Ascending aorta (tissue), 2 donors: ENCODE measurements around the gene ARSB. TPM values are rescaled to one million over a fixed set of nuclear protein-coding genes. Genes with fewer than 3 reads are reported as not detected.

Experiments
- DNase-seq, 2 donors: peaks; one replicate each; pipeline ENCODE4 v3.0.0-alpha.2; 2019; ENCODE audit warnings: low spot score in 2 of 2
- H3K27ac ChIP-seq, 2 donors: fragments of 200-600 bp; sonication (generic); one replicate each; pipeline ENCODE4 v1.5.1; 2016 to 2017; ENCODE audit warnings: mild to moderate bottlenecking in 1 of 2
- H3K27me3 ChIP-seq: fragments of 200-600 bp; sonication (generic); one replicate; pipeline ENCODE4 v1.5.1; 2017
- H3K36me3 ChIP-seq, 2 donors: fragments of 200-600 bp; sonication (generic); one replicate each; pipeline ENCODE4 v1.5.1; 2016
- H3K4me1 ChIP-seq, 2 donors: fragments of 200-600 bp; sonication (generic); one replicate each; pipeline ENCODE4 v1.5.1; 2016 to 2017; ENCODE audit warnings: mild to moderate bottlenecking in 1 of 2
- H3K4me3 ChIP-seq, 2 donors: fragments of 200-600 bp; sonication (generic); one replicate each; pipeline ENCODE4 v1.5.1; 2016 to 2017; ENCODE audit warnings: mild to moderate bottlenecking in 1 of 2
- H3K9me3 ChIP-seq, 2 donors: fragments of 200-600 bp; sonication (generic); one replicate each; pipeline ENCODE4 v1.5.1; 2016
- intact Hi-C: fragments of 100-400 bp; cut with DNase I; formaldehyde crosslinking; loops from one replicate; pipeline ENCODE4 v1.15.1; 2023
- total RNA-seq: library from RNA; depleted of rRNA; stranded (reverse); fragments of >200 nt; gene quantifications from one replicate; pipeline ENCODE4 v1.1.0, GENCODE V29; 2016
- TF ChIP-seq, protein P1 (sequence below), 3 experiments: fragments of 200-600 bp in 2 of 3; fragments of 450-650 bp in 1 of 3; sonication (generic) in 2 of 3; IDR thresholded peaks; one replicate each; pipeline ENCODE4 v1.5.1; 2016 to 2019; ENCODE audit warnings: antibody characterized with exemption in 3 of 3, mild to moderate bottlenecking in 1 of 3, moderate library complexity in 1 of 3

Gene ARSB
- total RNA-seq, 1 donor from 2014 or later: 18.6 TPM

DNA sequence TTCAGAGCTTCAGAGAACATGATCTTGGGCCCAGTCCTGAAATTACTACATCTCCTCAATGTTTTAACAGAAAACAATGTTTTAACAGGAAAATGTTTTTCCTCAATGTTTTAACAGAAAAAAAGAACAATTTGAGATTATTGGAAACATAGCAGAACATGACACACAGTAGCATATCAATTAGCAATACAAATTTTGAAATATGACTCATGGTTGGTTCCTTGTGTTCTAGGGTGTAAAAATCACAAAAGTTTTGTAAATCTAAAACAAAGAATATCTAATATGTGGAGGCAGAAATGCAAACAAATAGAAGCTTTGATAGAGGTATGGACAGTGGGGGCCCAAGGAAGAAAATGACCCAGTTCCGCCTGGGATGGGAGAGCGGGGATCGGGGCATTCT is 22.8 kb upstream of the ARSB start:
- Histone ChIP-seq H3K9me3 (no peaks in the 10 kb centered on the region), H3K4me3 (no peak overlapping the region), H3K4me1 (no peaks in the 10 kb centered on the region), H3K27ac (no peak overlapping the region), H3K36me3 (no peaks in the 10 kb centered on the region), H3K27me3 (no peaks in the 10 kb centered on the region)
- intact Hi-C loops: no loop called here
- DNase-seq: no peak
- TF ChIP-seq, protein P1, sequence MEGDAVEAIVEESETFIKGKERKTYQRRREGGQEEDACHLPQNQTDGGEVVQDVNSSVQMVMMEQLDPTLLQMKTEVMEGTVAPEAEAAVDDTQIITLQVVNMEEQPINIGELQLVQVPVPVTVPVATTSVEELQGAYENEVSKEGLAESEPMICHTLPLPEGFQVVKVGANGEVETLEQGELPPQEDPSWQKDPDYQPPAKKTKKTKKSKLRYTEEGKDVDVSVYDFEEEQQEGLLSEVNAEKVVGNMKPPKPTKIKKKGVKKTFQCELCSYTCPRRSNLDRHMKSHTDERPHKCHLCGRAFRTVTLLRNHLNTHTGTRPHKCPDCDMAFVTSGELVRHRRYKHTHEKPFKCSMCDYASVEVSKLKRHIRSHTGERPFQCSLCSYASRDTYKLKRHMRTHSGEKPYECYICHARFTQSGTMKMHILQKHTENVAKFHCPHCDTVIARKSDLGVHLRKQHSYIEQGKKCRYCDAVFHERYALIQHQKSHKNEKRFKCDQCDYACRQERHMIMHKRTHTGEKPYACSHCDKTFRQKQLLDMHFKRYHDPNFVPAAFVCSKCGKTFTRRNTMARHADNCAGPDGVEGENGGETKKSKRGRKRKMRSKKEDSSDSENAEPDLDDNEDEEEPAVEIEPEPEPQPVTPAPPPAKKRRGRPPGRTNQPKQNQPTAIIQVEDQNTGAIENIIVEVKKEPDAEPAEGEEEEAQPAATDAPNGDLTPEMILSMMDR (IDR thresholded peaks at IDR 0.05): no peak

DNA sequence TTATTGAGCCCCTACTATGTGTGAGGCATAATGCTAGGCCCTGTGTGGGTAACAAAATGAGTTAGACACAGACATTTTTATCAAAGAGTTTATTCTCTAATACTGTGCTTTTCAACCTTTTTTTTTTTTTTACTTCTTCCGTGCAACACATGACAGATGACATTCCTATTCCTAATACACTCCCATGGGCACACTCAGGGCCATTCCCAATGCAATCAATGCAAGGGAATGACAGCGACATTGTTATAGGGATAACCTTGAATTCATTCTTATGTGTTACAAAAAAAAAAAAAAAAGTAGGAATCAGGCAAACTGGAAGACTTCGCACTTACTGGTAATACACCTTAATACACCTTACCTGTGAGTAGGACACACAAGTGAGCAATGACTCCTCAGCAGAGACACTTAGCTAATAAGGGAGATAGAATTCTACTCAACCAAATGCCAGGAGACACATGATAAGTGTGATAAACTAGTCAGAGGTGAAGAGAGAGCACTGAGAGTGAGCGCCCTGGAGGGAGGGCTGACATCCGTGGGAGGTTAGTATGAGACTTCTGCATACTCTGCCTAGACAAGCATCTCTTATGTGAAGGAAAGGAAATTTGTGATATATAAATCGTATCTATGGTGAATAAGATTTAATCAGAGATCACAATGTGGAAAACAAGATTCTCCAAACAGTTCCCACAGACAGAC is 21.0 kb upstream of the ARSB start:
- H3K9me3 ChIP-seq: no peaks in the 10 kb centered on the region
- no peak for DNase-seq
- peaks cover 0 to 4% of the 10 kb centered on the region in 2 donors for H3K4me1 ChIP-seq
- H3K36me3 ChIP-seq: no peaks in the 10 kb centered on the region
- intact Hi-C loops: no loop called here
- no peaks in the 10 kb centered on the region for H3K27me3 ChIP-seq
- TF ChIP-seq, protein P1 (IDR thresholded peaks at IDR 0.05): no peak
- H3K4me3 ChIP-seq: no peak overlapping the region
- no peak overlapping the region for H3K27ac ChIP-seq

DNA sequence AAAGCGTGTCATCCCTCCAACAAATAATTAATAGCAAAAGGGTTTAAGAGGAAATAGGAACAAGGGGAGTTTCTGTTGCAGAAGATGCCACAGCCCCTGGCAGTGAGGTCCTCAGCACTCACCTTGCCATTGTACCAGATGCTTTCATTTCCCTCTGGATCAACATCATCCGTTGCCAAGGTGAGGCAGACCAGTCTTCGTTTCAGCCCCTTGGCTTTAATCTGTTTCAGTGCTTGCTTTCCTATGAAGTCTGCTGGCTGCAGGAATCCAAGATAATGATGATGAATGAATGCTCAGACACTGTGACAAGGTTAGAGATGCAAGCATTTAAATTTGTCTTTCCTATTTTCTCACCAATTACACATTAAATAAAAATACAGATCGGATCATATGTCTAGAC is 20.0 kb upstream of the ARSB start:
- Histone ChIP-seq H3K27me3 (no peaks in the 10 kb centered on the region), H3K27ac (no peak overlapping the region), H3K4me3 (no peak overlapping the region), H3K4me1 (peaks cover 0 to 6% of the 10 kb centered on the region in 2 donors), H3K9me3 (no peaks in the 10 kb centered on the region), H3K36me3 (no peaks in the 10 kb centered on the region)
- intact Hi-C loops: no loop called here
- no peak for DNase-seq
- TF ChIP-seq, protein P1 (IDR thresholded peaks at IDR 0.05): no peak

DNA sequence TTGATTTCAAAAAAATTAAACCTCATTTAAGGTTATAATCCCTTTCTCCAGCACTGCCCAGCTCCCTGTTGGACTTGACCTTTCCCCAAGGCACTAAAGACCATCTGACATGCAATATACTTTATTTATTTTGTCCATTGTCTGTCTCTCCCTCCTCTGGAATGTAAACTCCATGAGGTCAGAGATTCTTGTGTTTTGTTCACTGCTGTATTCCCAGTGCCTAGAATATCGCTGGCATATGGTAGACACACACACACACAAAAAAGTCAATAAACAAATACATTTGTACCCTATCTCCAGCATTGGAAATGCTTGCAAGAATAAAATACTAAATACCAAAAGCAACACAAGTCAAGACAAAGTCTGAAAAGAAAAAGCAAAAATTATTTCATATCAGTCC is 17.3 kb upstream of the ARSB start:
- no peak for DNase-seq
- peak overlapping the region; percentile 28 to 41 for H3K27ac ChIP-seq
- intact Hi-C loops: no loop called here
- no peaks in the 10 kb centered on the region for H3K27me3 ChIP-seq
- no peak overlapping the region for H3K4me3 ChIP-seq
- TF ChIP-seq, protein P1 (IDR thresholded peaks at IDR 0.05): no peak
- H3K9me3 ChIP-seq: no peaks in the 10 kb centered on the region
- H3K4me1 ChIP-seq: peaks cover 0 to 6% of the 10 kb centered on the region in 2 donors
- H3K36me3 ChIP-seq: no peaks in the 10 kb centered on the region

DNA sequence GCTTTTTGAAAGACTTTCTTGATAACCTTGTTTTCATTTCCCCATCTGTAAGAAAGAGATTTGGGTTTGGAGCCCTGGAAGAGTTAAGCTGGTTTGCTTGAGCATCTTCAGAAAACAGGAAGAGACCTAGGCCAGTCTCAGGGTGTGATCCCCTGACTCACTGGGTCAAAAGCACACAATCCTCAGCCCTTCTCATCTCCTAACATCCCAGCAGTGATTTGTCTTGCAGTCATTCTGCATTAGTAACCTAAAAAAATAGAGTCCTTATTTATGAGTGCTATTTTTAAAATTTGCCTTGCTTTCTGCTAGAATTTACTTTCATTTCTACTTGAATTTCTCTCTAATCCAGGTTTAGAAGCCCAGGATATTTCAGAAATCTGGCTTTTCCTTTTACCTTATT is 16.4 kb upstream of the ARSB start:
- Histone ChIP-seq H3K27me3 (no peaks in the 10 kb centered on the region), H3K4me3 (no peak overlapping the region), H3K9me3 (no peaks in the 10 kb centered on the region), H3K36me3 (no peaks in the 10 kb centered on the region), H3K4me1 (peaks cover 0 to 6% of the 10 kb centered on the region in 2 donors), H3K27ac (peak overlapping the region; percentile 28 to 41)
- no peak for DNase-seq
- TF ChIP-seq, protein P1 (IDR thresholded peaks at IDR 0.05): no peak
- intact Hi-C loops: no loop called here
